SK-N-SH (cell line): ENCODE measurements around the gene PHC2.

Experiments
- CTCF ChIP-seq: fragments of 200-600 bp; sonication (generic); IDR thresholded peaks from 2 replicates; pipeline ENCODE4 v1.6.1; 2017; ENCODE audit warnings: antibody characterized with exemption, mild to moderate bottlenecking, moderate library complexity
- EP300 ChIP-seq, 2 experiments: IDR thresholded peaks; 2 replicates each; pipeline versions ENCODE4 v1.4.0 to v1.6.1; 2012; ENCODE audit warnings: borderline replicate concordance in 1 of 2, low read depth in 1 of 2, low read length in 1 of 2
- EZH2phosphoT487 ChIP-seq: fragments of 200-600 bp; sonication (generic); IDR thresholded peaks from 2 replicates; pipeline ENCODE4 v1.6.1; 2017; ENCODE audit warnings: low read depth, mixed run types, mild to moderate bottlenecking, antibody characterized with exemption, moderate library complexity, borderline replicate concordance
- FOSL2 ChIP-seq: IDR thresholded peaks from 2 replicates; pipeline ENCODE4 v1.4.0; 2012; ENCODE audit warnings: low read depth, mild to moderate bottlenecking, moderate library complexity, borderline replicate concordance
- GABPA ChIP-seq: IDR thresholded peaks from 2 replicates; pipeline ENCODE4 v1.4.0; 2012; ENCODE audit warnings: low read depth, mild to moderate bottlenecking
- NRF1 ChIP-seq: IDR thresholded peaks from 2 replicates; pipeline ENCODE4 v1.6.1; 2012; ENCODE audit warnings: low read depth, mild to moderate bottlenecking, low read length
- RAD21 ChIP-seq: IDR thresholded peaks from 2 replicates; pipeline ENCODE4 v1.6.1; 2012; ENCODE audit warnings: mild to moderate bottlenecking, low read length
- SMC3 ChIP-seq: IDR thresholded peaks from 2 replicates; pipeline ENCODE4 v1.6.1; 2012; ENCODE audit warnings: low read depth, low read length, improper control_type of control experiment

- TF ChIP-seq EP300 (IDR thresholded peaks at IDR 0.05; ENCODE audit: borderline replicate concordance in 1 of 2, low read depth in 1 of 2, low read length in 1 of 2) (no peak), FOSL2 (no peak), NRF1 (no peak), CTCF (no peak), EZH2phosphoT487 (no peak), GABPA (no peak), RAD21 (no peak), SMC3 (no peak)
Observed at GRCh38 chr1:33359931-33360330, 71.0 kb downstream of the PHC2 start.
